ENCODE results near the gene HNRNPA2B1. TPM values are rescaled to one million over a fixed set of nuclear protein-coding genes. Genes with fewer than 3 reads are reported as not detected.
A peak's percentile ranks its signal among the peaks of the same experiment; 100 is the strongest.
"Not testable (repeated sequence)": the region's sequence is repeated elsewhere in the genome, so short reads cannot be mapped to it uniquely, and the experiment has no call there.

Gene HNRNPA2B1
- total RNA-seq, 1 donor from 2014 or later, result 723 TPM

GRCh38 chr7:26195867-26196657 lies 4.5 kb downstream of the HNRNPA2B1 start:
- DNase-seq (ENCODE audit: low spot score in 2 of 2, unreplicated experiment in 2 of 2), result no peak
- H3K9me3 Mint-ChIP-seq, result no peaks in the 10 kb centered on the region
- TF ChIP-seq CTCF (IDR thresholded peaks at IDR 0.05; ENCODE audit: unreplicated experiment), result no peak
- H3K27ac Mint-ChIP-seq, result peak overlapping the region; percentile 84
- no peaks in the 10 kb centered on the region for H3K27me3 Mint-ChIP-seq (ENCODE audit: low read depth)
- peaks cover 52% of the 10 kb centered on the region for H3K36me3 Mint-ChIP-seq
- H3K4me1 Mint-ChIP-seq, result peaks cover 53% of the 10 kb centered on the region
- H3K4me3 Mint-ChIP-seq, result peak overlapping the region; percentile 60

- Mint-ChIP-seq H3K36me3 (peaks cover 61% of the 10 kb centered on the region), H3K9me3 (no peaks in the 10 kb centered on the region), H3K27ac (peak overlapping the region; percentile 27), H3K27me3 (ENCODE audit: low read depth) (no peaks in the 10 kb centered on the region), H3K4me1 (peaks cover 54% of the 10 kb centered on the region), H3K4me3 (no peak overlapping the region)
- DNase-seq (ENCODE audit: low spot score in 2 of 2, unreplicated experiment in 2 of 2), result no peak
- no peak for TF ChIP-seq CTCF (IDR thresholded peaks at IDR 0.05; ENCODE audit: unreplicated experiment)
Observed at GRCh38 chr7:26195182-26195581, 5.4 kb downstream of the HNRNPA2B1 start.

GRCh38 chr7:26194764-26195163 lies 5.8 kb downstream of the HNRNPA2B1 start:
- H3K27me3 Mint-ChIP-seq (ENCODE audit: low read depth); H3K4me3 Mint-ChIP-seq; DNase-seq (ENCODE audit: low spot score in 2 of 2, unreplicated experiment in 2 of 2); H3K9me3 Mint-ChIP-seq: not testable (repeated sequence)
- peak overlapping the region; percentile 56 for H3K27ac Mint-ChIP-seq
- H3K4me1 Mint-ChIP-seq, result peaks cover 54% of the 10 kb centered on the region
- H3K36me3 Mint-ChIP-seq, result peaks cover 62% of the 10 kb centered on the region

GRCh38 chr7:26193432-26194207 lies 6.9 kb downstream of the HNRNPA2B1 start:
- Mint-ChIP-seq H3K4me3 (peak overlapping the region; percentile 24), H3K36me3 (peaks cover 65% of the 10 kb centered on the region), H3K4me1 (peaks cover 54% of the 10 kb centered on the region), H3K27me3 (ENCODE audit: low read depth) (no peaks in the 10 kb centered on the region), H3K9me3 (no peaks in the 10 kb centered on the region), H3K27ac (peak overlapping the region; percentile 85)
- no peak for DNase-seq (ENCODE audit: low spot score in 2 of 2, unreplicated experiment in 2 of 2)
- no peak for TF ChIP-seq CTCF (IDR thresholded peaks at IDR 0.05; ENCODE audit: unreplicated experiment)

GRCh38 chr7:26192485-26193087 lies 8.0 kb downstream of the HNRNPA2B1 start:
- peaks cover 53% of the 10 kb centered on the region for H3K4me1 Mint-ChIP-seq
- peaks cover 65% of the 10 kb centered on the region for H3K36me3 Mint-ChIP-seq
- H3K27me3 Mint-ChIP-seq (ENCODE audit: low read depth), result no peaks in the 10 kb centered on the region
- DNase-seq (ENCODE audit: low spot score in 2 of 2, unreplicated experiment in 2 of 2), result no peak
- no peak overlapping the region for H3K4me3 Mint-ChIP-seq
- TF ChIP-seq CTCF (IDR thresholded peaks at IDR 0.05; ENCODE audit: unreplicated experiment), result no peak
- H3K27ac Mint-ChIP-seq, result peak overlapping the region; percentile 73
- H3K9me3 Mint-ChIP-seq, result no peaks in the 10 kb centered on the region

All from mesothelial cell of epicardium (in vitro differentiated cells).